ENCODE results near the gene HPSE2.

The HPSE2 gene

DNA sequence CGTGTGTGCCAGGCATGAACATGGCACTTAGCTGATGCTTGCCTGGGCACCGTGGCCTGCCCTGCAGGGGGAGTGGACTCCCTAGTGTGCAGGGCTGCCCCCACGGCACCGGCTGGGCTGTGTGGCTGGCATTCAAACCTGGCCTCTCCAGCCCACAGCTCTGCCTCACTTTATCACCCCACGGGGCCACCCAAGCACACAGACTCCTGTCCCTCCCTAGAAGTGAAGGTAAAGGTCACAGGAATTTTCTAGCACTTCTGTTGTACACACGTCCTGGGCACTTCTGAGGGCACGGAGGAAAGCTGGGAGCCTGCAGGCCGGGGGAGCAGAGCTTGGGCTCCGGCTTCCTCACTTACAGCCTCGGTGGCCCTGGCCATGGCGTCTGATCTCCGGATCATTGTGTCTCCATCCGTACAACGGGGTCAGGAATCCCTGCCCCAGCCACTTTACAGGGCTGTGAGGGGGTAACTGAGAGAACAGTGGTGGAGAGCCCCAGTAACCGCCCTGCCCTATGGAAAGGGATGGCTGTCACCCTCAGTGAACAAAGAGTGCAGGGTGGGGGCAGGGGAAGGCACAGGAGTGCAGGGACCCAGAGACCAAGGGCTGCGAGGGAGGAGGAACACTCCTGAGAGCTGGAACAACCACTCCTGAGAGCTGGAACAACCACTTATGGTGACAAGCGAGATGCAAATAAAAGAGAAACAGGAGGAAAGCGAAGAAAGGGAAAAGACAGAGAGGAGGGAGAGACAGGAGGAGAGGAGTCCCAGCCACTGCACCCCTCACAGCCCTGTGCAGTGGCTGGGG is 816.8 kb downstream of the HPSE2 start:
- Histone ChIP-seq H3K79me2 (ENCODE audit: insufficient read depth, low read length) (no peaks in the 10 kb centered on the region), H3K9ac (ENCODE audit: low read length) (no peak overlapping the region), H3K27ac (ENCODE audit: low read depth, low read length) (no peak overlapping the region), H3K4me2 (ENCODE audit: low read depth, low read length, poor library complexity, severe bottlenecking) (no peak overlapping the region), H3K9me2 (replicated peaks; ENCODE audit: insufficient read depth, low read length) (no peaks in the 10 kb centered on the region), H3K9me3 (ENCODE audit: insufficient read depth, low read length) (no peaks in the 10 kb centered on the region), H3K36me3 (ENCODE audit: low read length) (no peaks in the 10 kb centered on the region), H3F3A (ENCODE audit: insufficient read depth) (no peaks in the 10 kb centered on the region), H2AFZ (ENCODE audit: low read depth, low read length, severe bottlenecking) (no peak overlapping the region), H4K20me1 (ENCODE audit: low read depth, low read length) (no peaks in the 10 kb centered on the region), H3K4me3 (ENCODE audit: insufficient read depth, low read length, poor library complexity, severe bottlenecking) (no peak overlapping the region), H3K27me3 (ENCODE audit: low read length) (no peaks in the 10 kb centered on the region)
- TF ChIP-seq, protein P1, sequence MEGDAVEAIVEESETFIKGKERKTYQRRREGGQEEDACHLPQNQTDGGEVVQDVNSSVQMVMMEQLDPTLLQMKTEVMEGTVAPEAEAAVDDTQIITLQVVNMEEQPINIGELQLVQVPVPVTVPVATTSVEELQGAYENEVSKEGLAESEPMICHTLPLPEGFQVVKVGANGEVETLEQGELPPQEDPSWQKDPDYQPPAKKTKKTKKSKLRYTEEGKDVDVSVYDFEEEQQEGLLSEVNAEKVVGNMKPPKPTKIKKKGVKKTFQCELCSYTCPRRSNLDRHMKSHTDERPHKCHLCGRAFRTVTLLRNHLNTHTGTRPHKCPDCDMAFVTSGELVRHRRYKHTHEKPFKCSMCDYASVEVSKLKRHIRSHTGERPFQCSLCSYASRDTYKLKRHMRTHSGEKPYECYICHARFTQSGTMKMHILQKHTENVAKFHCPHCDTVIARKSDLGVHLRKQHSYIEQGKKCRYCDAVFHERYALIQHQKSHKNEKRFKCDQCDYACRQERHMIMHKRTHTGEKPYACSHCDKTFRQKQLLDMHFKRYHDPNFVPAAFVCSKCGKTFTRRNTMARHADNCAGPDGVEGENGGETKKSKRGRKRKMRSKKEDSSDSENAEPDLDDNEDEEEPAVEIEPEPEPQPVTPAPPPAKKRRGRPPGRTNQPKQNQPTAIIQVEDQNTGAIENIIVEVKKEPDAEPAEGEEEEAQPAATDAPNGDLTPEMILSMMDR (IDR thresholded peaks at IDR 0.05; ENCODE audit: insufficient read depth, low read length, poor library complexity, severe bottlenecking) = no peak
- TF ChIP-seq EZH2phosphoT487 (conservative IDR thresholded peaks at IDR 0.05; ENCODE audit: low read length) = no peak

DNA sequence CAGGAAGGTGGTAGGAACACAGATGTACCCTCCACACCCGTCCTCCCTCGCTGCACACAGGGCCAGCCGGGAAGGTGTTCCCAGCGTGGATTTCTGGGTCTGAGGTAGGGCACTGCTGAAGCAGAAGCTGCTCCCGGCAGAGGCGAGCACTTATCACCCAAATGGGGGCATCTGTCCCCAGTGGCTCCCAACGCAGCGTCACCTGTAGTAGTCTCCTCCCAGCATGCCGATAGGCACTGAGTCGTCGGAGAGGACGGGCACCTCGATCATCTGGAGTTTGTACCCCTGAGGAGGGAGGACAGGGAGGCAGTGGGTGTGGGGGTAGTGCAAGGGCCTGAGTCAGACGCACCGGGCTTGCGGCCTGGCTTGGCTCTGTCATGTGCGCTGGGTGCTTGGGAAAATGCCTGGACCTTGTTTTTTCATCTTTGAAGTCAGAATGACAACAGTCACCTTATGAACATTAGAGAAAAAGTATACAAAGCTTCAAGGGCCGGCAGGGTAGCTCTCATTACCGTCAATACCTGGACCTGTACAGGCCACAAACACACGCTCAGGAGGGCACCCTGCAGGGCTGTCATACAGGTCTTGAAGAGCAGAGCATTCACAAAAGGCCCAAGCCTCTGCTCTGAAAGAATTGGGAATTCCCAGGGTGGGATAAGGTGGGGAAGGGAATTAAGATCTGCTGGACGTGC is 817.5 kb downstream of the HPSE2 start:
- Histone ChIP-seq H3K79me2 (ENCODE audit: insufficient read depth, low read length) (no peaks in the 10 kb centered on the region), H3K9me2 (replicated peaks; ENCODE audit: insufficient read depth, low read length) (no peaks in the 10 kb centered on the region), H3F3A (ENCODE audit: insufficient read depth) (no peaks in the 10 kb centered on the region), H4K20me1 (ENCODE audit: low read depth, low read length) (no peaks in the 10 kb centered on the region), H3K9ac (ENCODE audit: low read length) (no peak overlapping the region), H2AFZ (ENCODE audit: low read depth, low read length, severe bottlenecking) (no peak overlapping the region), H3K36me3 (ENCODE audit: low read length) (no peaks in the 10 kb centered on the region), H3K9me3 (ENCODE audit: insufficient read depth, low read length) (no peaks in the 10 kb centered on the region), H3K4me2 (ENCODE audit: low read depth, low read length, poor library complexity, severe bottlenecking) (no peak overlapping the region), H3K27me3 (ENCODE audit: low read length) (no peaks in the 10 kb centered on the region), H3K27ac (ENCODE audit: low read depth, low read length) (no peak overlapping the region), H3K4me3 (ENCODE audit: insufficient read depth, low read length, poor library complexity, severe bottlenecking) (no peak overlapping the region)
- TF ChIP-seq EZH2phosphoT487 (conservative IDR thresholded peaks at IDR 0.05; ENCODE audit: low read length) = no peak
- TF ChIP-seq, protein P1 (IDR thresholded peaks at IDR 0.05; ENCODE audit: insufficient read depth, low read length, poor library complexity, severe bottlenecking) = no peak

DNA sequence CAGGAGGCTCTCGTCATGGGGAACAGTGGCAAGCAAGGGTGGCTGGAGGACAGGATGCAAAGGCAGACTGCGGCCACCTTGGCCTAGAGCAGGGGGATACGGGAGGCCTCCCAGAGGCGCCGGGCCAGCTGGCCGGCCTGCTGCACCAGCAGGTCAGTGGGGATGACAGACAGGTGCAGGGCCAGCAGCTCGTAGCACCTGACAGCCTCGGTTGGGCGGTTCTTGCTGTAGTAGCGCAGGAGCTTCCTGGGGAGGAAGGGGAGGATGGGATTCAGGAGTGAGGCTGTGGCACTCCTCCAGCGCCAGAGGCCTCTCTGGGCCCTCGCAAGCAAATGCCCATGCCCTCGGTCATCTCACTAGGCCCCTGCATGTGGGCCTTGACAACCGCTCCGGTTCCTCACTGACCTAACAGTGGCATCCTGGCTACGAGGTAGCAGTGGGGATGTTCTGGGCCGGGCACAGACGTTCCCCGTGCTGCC is 818.1 kb downstream of the HPSE2 start:
- H2AFZ ChIP-seq (ENCODE audit: low read depth, low read length, severe bottlenecking) = no peak overlapping the region
- no peaks in the 10 kb centered on the region for H3K36me3 ChIP-seq (ENCODE audit: low read length)
- H3K9me3 ChIP-seq (ENCODE audit: insufficient read depth, low read length) = no peaks in the 10 kb centered on the region
- H3K4me3 ChIP-seq (ENCODE audit: insufficient read depth, low read length, poor library complexity, severe bottlenecking) = no peak overlapping the region
- no peaks in the 10 kb centered on the region for H3K79me2 ChIP-seq (ENCODE audit: insufficient read depth, low read length)
- no peak overlapping the region for H3K9ac ChIP-seq (ENCODE audit: low read length)
- TF ChIP-seq, protein P1 (IDR thresholded peaks at IDR 0.05; ENCODE audit: insufficient read depth, low read length, poor library complexity, severe bottlenecking) = no peak
- no peak for TF ChIP-seq EZH2phosphoT487 (conservative IDR thresholded peaks at IDR 0.05; ENCODE audit: low read length)
- no peak overlapping the region for H3K4me2 ChIP-seq (ENCODE audit: low read depth, low read length, poor library complexity, severe bottlenecking)
- H3K27ac ChIP-seq (ENCODE audit: low read depth, low read length) = no peak overlapping the region
- no peaks in the 10 kb centered on the region for H3K9me2 ChIP-seq (replicated peaks; ENCODE audit: insufficient read depth, low read length)
- no peaks in the 10 kb centered on the region for H4K20me1 ChIP-seq (ENCODE audit: low read depth, low read length)
- no peaks in the 10 kb centered on the region for H3F3A ChIP-seq (ENCODE audit: insufficient read depth)
- H3K27me3 ChIP-seq (ENCODE audit: low read length) = no peaks in the 10 kb centered on the region
